Hepatic stellate cell (primary cell): ENCODE data around the gene TMEM178B.

Source experiments
- DNase-seq: peaks from one replicate; pipeline ENCODE4 v3.0.0; 2011; ENCODE audit warnings: low spot score

Gene TMEM178B

DNA sequence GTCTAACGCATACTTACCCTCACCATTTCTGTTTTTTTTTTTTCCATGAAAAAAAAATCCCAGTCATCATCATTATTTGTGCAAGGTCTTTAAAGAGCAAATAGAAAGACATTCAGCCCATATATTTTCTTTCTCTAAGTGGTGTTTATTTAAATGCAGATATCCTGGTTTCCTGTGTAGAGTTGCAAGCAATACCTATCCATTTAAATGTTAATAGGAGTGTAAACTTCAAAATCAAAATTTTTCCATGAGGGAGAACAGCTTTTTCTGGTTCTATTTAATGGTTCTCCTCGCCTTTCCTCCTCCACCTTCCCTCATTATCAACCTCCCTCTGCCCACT, 357.2 kb downstream of the TMEM178B start:
- no peak for DNase-seq

GRCh38 chr7:141431711-141432110, 357.8 kb downstream of the TMEM178B start:
- DNase-seq = no peak

GRCh38 chr7:141433698-141434097, 359.8 kb downstream of the TMEM178B start:
- DNase-seq = no peak

DNA sequence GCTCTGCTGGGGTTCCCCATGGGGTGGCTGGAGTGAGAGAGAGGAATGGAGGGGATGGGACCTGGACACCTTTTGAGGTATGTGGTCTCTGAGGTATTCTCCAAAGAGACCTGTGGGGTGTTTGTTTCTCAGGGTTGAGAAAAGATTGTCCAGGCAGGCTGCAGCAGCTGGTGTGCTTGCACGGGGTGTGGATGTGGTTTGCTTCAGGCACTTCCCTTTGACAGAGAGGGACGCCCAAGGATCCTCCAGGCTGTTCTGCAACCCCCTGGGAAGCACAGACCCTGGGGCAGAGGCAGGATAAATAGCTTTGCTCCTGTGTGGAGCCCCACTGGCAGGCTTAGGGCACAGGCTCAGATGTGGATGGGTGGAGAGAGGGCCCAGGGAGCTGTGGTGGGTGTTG, 362.3 kb downstream of the TMEM178B start:
- DNase-seq = no peak

- DNase-seq = no peak
These were observed 362.8 kb downstream of the TMEM178B start for GRCh38 chr7:141436575-141437075.

- no peak for DNase-seq
These were observed 365.3 kb downstream of the TMEM178B start for GRCh38 chr7:141439164-141439563.

GRCh38 chr7:141439776-141440175, 365.9 kb downstream of the TMEM178B start:
- no peak for DNase-seq

- no peak for DNase-seq
These were observed 368.2 kb downstream of the TMEM178B start for GRCh38 chr7:141441837-141442627.

GRCh38 chr7:141442781-141443180, 368.9 kb downstream of the TMEM178B start:
- DNase-seq = no peak

DNA sequence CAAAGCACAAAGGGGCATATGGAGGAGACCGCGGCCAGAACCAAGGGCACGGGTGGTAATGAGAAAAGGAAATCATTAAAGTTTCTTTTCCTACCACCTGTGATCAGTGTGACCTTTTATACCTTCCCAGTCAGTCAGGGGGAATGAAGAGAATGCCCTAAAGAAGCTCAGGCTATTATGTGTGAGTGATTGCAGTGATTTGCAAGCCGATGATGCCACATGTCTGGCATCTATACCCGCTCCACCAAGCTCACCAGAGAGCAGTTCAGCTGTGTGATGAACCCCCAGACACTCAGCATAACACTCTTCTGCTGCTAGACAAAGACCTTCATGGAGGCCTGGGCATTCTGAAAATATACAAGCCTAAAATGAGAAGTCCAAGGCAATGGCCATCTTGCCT, 371.1 kb downstream of the TMEM178B start:
- no peak for DNase-seq

GRCh38 chr7:141451232-141451631, 377.4 kb downstream of the TMEM178B start:
- DNase-seq = no peak

GRCh38 chr7:141452911-141453310, 379.0 kb downstream of the TMEM178B start:
- DNase-seq = no peak

DNA sequence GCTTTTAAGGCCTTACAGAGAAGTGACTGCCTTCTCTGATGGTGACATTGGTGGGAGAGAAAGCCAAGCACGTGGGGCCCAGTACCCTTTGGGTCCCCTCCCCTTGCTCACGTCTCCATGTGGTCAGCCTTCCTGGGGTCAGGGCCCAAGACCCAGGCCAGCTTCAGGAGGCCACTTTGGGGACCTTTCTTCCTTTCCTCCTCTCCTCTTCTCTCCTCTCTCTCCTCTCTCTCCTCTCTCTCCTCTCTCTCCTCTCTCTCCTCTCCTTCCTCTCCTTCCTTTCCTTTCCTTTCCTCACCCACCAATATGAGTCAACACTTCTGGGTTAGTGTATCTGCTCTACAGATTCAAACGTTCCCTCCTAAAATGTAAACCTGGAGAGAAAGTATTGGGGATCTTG, 380.5 kb downstream of the TMEM178B start:
- DNase-seq = no peak

DNA sequence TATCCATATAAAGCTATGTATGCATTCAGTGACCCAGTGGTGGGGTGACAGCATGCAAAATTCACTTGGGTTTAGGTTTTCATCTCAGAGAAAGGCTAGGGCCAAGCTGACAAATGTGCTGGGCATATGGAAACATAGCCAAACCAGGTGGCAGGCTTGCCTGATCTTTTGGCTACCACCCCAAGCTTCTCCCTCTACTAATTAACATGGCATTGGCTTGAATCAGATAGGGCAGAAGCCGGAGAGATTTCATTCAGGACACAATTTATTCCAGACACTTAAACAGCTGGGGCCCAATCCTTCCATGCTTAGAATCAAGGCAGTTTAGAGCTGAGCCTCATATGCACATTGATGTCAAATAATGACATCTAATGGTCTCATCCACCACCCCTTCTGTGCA, 381.9 kb downstream of the TMEM178B start:
- DNase-seq = no peak

- no peak for DNase-seq
These were observed 382.4 kb downstream of the TMEM178B start for GRCh38 chr7:141456298-141456697.

DNA sequence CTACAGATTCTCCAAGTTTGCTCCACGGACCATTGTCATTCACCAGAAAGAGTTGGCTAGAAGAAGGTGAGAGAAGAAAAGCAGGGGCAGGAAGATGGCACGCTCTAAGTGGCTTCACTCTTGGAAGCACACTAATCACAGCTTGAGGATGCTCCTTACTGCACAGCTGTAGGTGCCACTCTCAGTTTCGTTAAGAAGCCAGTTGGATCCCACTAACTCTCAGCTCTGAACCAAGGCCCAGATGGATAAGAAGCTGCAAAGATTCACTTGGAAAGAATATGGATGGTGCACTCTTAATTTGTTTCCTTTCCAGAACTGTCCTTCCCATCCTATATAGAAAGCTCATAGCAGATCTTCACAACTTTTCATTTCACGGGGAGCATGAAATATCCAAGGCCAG, 382.8 kb downstream of the TMEM178B start:
- DNase-seq = no peak

DNA sequence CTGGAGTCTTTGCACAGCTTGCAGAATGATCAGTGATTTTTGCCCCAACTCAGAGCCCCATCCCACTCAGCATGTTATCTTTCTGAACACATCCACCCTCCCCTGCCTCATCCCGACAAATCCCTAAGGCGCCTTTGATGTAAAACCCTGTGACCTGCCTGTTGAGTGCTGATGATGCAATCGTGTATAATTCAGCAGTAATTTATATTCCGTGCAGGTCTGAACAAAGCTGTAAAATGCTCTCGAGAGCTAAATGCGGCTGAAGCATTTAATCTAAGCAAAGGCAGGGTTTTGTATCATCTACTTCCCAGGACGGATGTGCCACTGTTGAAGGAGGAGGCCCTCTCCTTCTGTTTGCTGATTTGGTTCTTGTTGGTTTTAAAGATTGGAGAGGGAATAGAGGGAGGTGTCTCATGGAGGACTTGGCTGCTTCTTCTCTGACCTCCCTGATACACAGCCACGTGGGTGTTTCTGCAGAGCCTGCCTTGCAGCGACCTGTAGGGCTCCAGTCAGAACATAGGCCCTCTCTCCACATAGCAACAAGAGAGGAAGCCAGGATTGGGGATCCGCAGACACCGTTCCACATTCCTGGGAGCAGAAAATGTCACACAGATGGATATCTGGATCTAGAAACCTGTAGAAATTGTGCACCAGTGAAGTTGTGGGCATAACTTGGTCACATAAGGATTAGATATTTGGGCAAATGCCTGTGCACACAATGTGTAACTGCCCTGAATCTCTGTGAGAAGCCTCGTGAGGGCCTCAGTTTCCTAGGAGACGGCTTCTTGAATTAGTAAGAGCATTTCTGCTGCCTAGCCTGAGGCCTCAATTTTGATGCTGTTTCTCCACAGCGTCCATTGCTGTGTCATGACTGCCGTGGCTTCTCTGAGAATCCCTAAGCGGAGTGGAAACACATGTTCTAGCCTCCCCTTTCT, 387.2 kb downstream of the TMEM178B start:
- DNase-seq = no peak

DNA sequence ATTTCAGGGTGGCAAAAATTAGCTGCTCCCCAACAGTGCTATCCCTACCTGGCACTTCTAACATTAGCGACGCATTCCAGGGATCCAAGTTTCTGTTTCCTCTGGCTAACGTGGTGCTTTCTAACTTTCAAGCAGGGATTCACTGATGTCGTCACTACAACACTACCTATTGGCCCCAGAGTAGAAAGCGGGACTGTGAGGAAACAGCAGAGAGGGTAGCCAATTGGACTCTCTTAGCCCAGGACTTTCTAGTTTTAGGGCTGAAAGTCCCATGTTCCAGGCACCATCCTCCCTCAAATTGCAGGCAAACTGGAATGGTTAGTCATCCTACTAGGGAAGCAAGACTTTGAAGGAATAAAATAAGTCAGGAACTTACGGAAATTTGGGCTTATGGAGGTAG, 388.1 kb downstream of the TMEM178B start:
- no peak for DNase-seq

GRCh38 chr7:141462958-141463357, 389.1 kb downstream of the TMEM178B start:
- no peak for DNase-seq

DNA sequence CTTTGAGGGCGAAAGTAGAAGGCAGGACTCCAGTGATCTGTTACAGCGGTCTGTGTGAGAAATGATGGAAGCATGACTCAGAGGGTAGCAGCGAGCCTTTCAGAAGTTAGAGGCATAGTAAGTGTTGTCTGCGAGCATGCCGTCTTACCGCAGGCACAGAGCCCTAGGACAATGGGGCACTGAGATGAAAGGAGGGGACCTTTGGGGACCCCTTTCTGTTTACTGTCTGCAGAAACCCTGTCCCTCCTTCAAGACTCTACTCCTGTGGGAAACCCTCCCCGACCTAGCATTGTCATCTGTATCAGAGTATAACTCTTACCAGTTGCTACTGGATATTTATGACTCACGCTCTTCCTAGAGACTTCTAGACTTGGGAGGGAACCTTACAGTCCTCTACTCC, 390.1 kb downstream of the TMEM178B start:
- no peak for DNase-seq

DNA sequence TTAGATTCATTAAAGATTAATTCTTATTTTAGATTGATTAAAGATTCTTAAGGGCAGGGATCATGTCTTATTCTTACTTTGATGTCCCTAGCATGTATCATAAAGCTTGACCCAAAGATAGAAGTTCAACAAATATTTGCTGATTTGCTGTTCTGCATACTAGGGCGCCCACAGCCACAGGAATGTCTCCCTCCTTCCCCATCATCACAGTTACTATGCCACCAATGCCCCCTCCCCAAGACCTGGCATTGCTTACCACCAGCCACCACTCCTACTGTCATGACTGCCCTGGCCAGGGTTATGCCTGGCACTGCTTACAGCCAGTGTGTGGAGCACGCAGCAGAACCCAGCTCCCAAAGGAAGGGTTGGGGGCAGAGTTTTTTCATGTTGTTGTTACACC, 390.7 kb downstream of the TMEM178B start:
- no peak for DNase-seq

- DNase-seq = no peak
These were observed 392.5 kb downstream of the TMEM178B start for GRCh38 chr7:141466151-141466904.
